Measurements from ENCODE around the gene SARNP. TPM values are rescaled to one million over a fixed set of nuclear protein-coding genes. Genes with fewer than 3 reads are reported as not detected.

Gene SARNP
- total and polyA plus RNA-seq, 4 experiments from 2014 or later: 47.7 to 122 (median 69.8) TPM

DNA sequence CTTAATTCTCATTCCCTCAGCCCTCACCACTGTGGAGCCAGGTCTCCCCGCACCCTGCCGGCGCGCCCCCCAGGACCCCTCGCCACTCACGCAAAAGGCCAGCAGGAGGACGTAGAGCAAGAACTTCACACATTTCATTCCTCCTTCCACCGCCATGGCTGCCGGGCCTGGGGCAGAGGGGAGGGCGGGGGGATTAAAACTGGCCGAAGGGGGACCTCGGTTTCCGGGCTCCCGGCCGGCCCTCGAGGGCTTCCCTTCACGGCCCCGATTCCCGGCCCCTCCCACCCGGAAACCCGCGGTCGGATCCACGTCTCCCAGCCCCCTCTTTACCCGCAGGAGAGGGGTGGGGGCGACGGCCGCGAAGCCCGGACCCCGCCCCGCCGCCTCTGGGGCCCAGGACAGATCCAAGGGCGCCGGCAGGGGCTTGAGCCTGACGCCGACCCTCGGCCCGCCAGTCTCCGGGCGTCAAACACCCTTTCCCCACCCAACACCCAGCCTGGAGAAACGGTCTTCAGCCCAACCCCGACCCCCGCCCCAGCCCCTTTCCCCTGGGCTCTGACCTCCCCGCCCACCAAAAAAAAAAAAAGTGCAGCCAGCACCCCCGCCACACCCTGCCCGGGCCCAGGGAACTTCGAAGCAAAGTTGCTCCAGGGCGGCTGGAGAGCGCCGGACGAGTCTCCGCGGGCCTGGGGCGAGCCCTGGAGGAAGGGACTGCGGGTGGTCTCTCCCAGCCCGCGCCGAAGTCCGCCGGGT, 89.2 kb downstream of the SARNP start:
- intact Hi-C loops (cut with micrococcal nuclease): no loop called here
- H3K27ac Mint-ChIP-seq: peak overlapping the region; percentile 70 to 93 (median 88)
- peak overlapping the region; percentile 69 to 87 (median 84) for H3K4me3 Mint-ChIP-seq
- no peaks in the 10 kb centered on the region for H3K36me3 ChIP-seq (ENCODE audit: insufficient read depth, low read length)
- peaks cover 0 to 1% (median 0%) of the 10 kb centered on the region in 8 donors for H3K9me3 Mint-ChIP-seq
- peaks cover 33 to 52% (median 42%) of the 10 kb centered on the region in 4 donors for H3K4me1 Mint-ChIP-seq
- DNase-seq: no peak
- ChIA-PET POLR2A (ENCODE audit: partially characterized antibody) (interaction anchor here (0.8 to 3.5 kb wide), 11 partner anchors 9 to 493 kb away, joined by 3 to 42 read pairs (median 5); partner anchors contain the start of genes BLOC1S1, GDF11, PYM1 and RDH5), CTCF (ENCODE audit: partially characterized antibody) (interaction anchor here (0.8 to 4.7 kb wide), 3 partner anchors 11 to 211 kb away, joined by 3 to 57 read pairs (median 9); partner anchors contain the start of gene BLOC1S1)
- peak overlapping the region; percentile 60 for H3K27ac ChIP-seq (ENCODE audit: low read depth, low read length)
- peaks cover 4 to 18% of the 10 kb centered on the region in 2 donors for H3K36me3 Mint-ChIP-seq
- H3K27me3 ChIP-seq (ENCODE audit: insufficient read depth, low read length): no peaks in the 10 kb centered on the region
- no peaks in the 10 kb centered on the region for H3K9me3 ChIP-seq (ENCODE audit: control insufficient read depth in 1 of 2, low read length in 2 of 2)
- peaks cover 28% of the 10 kb centered on the region for H3K4me1 ChIP-seq (ENCODE audit: insufficient read depth, low read length)
- H3K4me3 ChIP-seq (ENCODE audit: low read length in 2 of 2): peak overlapping the region in 1 of 2 donors; percentile 86
- H3K27me3 Mint-ChIP-seq: no peaks in the 10 kb centered on the region

DNA sequence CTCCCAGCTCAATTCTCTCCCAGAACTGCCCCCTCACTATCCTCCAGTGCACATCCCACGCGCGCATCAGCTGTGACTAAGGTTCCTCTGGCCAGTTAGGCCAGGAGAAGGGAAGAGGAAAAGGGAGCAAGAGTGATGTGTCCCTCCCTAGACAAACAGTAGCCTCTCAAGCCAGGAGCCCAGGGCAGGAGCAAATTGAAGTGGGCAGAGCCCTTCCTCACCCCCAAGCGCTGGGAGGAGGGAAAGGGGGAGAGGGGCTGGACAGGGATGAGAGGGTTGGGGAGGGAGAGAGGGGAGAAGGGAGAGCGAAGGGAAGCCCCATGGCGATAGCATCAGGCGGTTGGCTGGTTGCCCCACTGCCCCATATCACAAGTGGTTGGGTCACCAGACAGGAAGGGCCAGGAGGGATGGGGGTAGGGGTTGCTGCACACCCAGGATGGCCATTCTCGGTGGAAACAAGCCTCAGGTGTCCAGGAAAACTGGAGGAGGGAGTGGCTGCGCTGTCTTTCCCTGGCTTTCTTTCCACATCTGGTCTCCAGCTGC, 89.8 kb downstream of the SARNP start:
- Histone ChIP-seq H3K9me3 (ENCODE audit: control insufficient read depth in 1 of 2, low read length in 2 of 2) (no peaks in the 10 kb centered on the region), H3K4me1 (ENCODE audit: insufficient read depth, low read length) (peaks cover 28% of the 10 kb centered on the region), H3K27me3 (ENCODE audit: insufficient read depth, low read length) (no peaks in the 10 kb centered on the region), H3K36me3 (ENCODE audit: insufficient read depth, low read length) (no peaks in the 10 kb centered on the region), H3K4me3 (ENCODE audit: low read length in 2 of 2) (peak overlapping the region in 1 of 2 donors; percentile 86), H3K27ac (ENCODE audit: low read depth, low read length) (peak overlapping the region; percentile 60)
- no peaks in the 10 kb centered on the region for H3K27me3 Mint-ChIP-seq
- H3K9me3 Mint-ChIP-seq: peaks cover 0 to 1% (median 0%) of the 10 kb centered on the region in 8 donors
- H3K4me3 Mint-ChIP-seq: peak overlapping the region; percentile 69 to 87 (median 84)
- intact Hi-C loops (cut with micrococcal nuclease): no loop called here
- no peak for DNase-seq
- ChIA-PET CTCF (ENCODE audit: partially characterized antibody) (interaction anchor here (4.7 kb wide), 1 partner anchor 12 kb away, joined by 57 read pairs; no protein-coding TSS in a partner anchor), POLR2A (ENCODE audit: partially characterized antibody) (interaction anchor here (1.3 to 3.5 kb wide), 3 partner anchors 8 to 11 kb away, joined by 3 to 42 read pairs (median 5); partner anchors contain the start of gene BLOC1S1)
- H3K36me3 Mint-ChIP-seq: peaks cover 4 to 18% of the 10 kb centered on the region in 2 donors
- H3K4me1 Mint-ChIP-seq: peaks cover 33 to 52% (median 42%) of the 10 kb centered on the region in 4 donors
- H3K27ac Mint-ChIP-seq: peak overlapping the region; percentile 80 to 93 (median 88)

DNA sequence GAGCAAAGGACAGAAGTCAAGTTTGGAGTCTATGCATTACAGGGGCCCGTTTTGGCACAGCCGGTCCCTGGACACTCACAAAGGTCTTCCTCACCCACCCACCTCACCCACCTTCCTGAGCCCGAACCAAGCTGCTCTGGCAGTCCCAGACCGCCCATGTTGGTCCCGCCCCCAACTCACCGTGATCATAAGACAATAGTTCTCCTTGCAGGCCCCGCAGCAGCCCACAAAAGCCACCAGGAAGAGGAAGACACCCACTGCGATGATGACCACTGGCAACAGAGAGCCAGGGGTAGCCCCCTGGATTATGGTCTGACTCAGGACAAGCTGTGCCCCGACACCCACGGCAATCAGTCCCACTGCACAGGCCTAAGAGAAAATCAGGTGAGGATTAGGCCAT, 90.6 kb downstream of the SARNP start:
- Histone ChIP-seq H3K4me1 (ENCODE audit: insufficient read depth, low read length) (peaks cover 28% of the 10 kb centered on the region), H3K36me3 (ENCODE audit: insufficient read depth, low read length) (no peaks in the 10 kb centered on the region), H3K27me3 (ENCODE audit: insufficient read depth, low read length) (no peaks in the 10 kb centered on the region), H3K9me3 (ENCODE audit: control insufficient read depth in 1 of 2, low read length in 2 of 2) (no peaks in the 10 kb centered on the region), H3K4me3 (ENCODE audit: low read length in 2 of 2) (no peak overlapping the region), H3K27ac (ENCODE audit: low read depth, low read length) (peak overlapping the region; percentile 60)
- Mint-ChIP-seq H3K36me3 (peaks cover 4 to 18% of the 10 kb centered on the region in 2 donors), H3K4me1 (peaks cover 32 to 52% (median 42%) of the 10 kb centered on the region in 4 donors), H3K9me3 (peaks cover 0 to 1% (median 0%) of the 10 kb centered on the region in 8 donors), H3K27me3 (no peaks in the 10 kb centered on the region), H3K4me3 (peak overlapping the region; percentile 69 to 87 (median 84)), H3K27ac (peak overlapping the region; percentile 80 to 93 (median 88))
- DNase-seq: no peak
- ChIA-PET POLR2A (ENCODE audit: partially characterized antibody) (interaction anchor here (1.3 to 3.5 kb wide), 3 partner anchors 8 to 11 kb away, joined by 3 to 42 read pairs (median 5); partner anchors contain the start of gene BLOC1S1), CTCF (ENCODE audit: partially characterized antibody) (interaction anchor here (4.7 kb wide), 1 partner anchor 12 kb away, joined by 57 read pairs; no protein-coding TSS in a partner anchor)
- intact Hi-C loops (cut with micrococcal nuclease): no loop called here

DNA sequence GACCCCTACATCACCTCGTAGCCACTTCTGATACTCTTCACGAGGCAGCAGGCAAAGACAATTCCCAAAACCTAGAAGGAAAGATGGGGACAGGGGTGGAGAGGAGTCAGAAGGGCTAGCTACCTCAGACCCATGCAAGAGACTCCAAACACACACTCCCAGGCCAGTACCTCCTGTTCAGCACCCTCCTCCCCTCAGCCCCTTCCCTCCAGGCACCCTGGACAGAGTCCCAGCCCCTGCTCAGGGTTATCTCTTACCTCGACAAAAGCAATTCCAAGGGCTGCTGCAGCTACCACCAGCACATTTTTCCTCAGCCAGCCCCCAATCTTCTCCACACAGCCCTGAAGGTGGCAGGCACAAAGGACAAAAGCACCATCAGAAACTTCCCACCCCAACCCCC, 92.0 kb downstream of the SARNP start:
- no peak for DNase-seq
- POLR2A ChIA-PET (ENCODE audit: partially characterized antibody): interaction anchor here (0.9 to 3.8 kb wide), 6 partner anchors 8 to 248 kb away, joined by 3 to 27 read pairs (median 4); partner anchors contain the start of gene BLOC1S1
- CTCF ChIA-PET (ENCODE audit: partially characterized antibody): interaction anchor here (0.8 to 4.8 kb wide), 7 partner anchors 9 to 271 kb away, joined by 3 to 61 read pairs (median 3); partner anchors contain the start of gene BLOC1S1
- H3K27me3 Mint-ChIP-seq: no peaks in the 10 kb centered on the region
- intact Hi-C loops (cut with micrococcal nuclease): no loop called here
- Histone ChIP-seq H3K4me3 (ENCODE audit: low read length in 2 of 2) (no peak overlapping the region), H3K9me3 (ENCODE audit: control insufficient read depth in 1 of 2, low read length in 2 of 2) (no peaks in the 10 kb centered on the region), H3K27me3 (ENCODE audit: insufficient read depth, low read length) (no peaks in the 10 kb centered on the region), H3K36me3 (ENCODE audit: insufficient read depth, low read length) (peaks cover 6% of the 10 kb centered on the region), H3K27ac (ENCODE audit: low read depth, low read length) (no peak overlapping the region), H3K4me1 (ENCODE audit: insufficient read depth, low read length) (peaks cover 32% of the 10 kb centered on the region)
- H3K4me3 Mint-ChIP-seq: peak overlapping the region in 2 of 8 donors; percentile 39 to 61
- peak overlapping the region in 5 of 7 donors; percentile 29 to 85 (median 82) for H3K27ac Mint-ChIP-seq
- H3K36me3 Mint-ChIP-seq: peaks cover 4 to 20% of the 10 kb centered on the region in 2 donors
- H3K4me1 Mint-ChIP-seq: peaks cover 30 to 56% (median 42%) of the 10 kb centered on the region in 4 donors
- H3K9me3 Mint-ChIP-seq: peaks cover 0 to 1% (median 0%) of the 10 kb centered on the region in 8 donors

DNA sequence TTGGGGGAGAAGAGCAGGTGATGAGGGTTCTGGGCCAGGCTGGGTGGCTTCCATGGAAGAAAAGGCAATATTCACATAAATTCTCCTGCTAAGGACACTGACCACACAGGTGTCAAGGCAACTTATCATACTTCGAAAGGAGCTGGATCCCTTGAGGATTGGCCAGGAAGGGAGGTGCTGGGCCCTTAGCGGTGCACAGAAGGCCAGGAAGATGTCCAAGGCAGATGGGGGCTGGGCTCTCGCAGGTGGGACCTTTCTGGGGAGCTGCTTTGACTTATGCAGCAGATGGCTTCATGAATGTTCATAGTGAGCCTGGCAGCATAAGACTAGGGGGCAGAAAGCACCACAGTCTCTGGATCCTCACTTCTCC, 92.6 kb downstream of the SARNP start:
- no peak overlapping the region for H3K27ac ChIP-seq (ENCODE audit: low read depth, low read length)
- no peaks in the 10 kb centered on the region for H3K27me3 ChIP-seq (ENCODE audit: insufficient read depth, low read length)
- intact Hi-C loops (cut with micrococcal nuclease): loop anchor here (1.0 kb wide), 1 partner anchor 12 kb away; no protein-coding TSS in a partner anchor
- no peaks in the 10 kb centered on the region for H3K27me3 Mint-ChIP-seq
- H3K9me3 ChIP-seq (ENCODE audit: control insufficient read depth in 1 of 2, low read length in 2 of 2): no peaks in the 10 kb centered on the region
- H3K4me3 Mint-ChIP-seq: peak overlapping the region in 2 of 8 donors; percentile 27 to 61
- ChIA-PET POLR2A (ENCODE audit: partially characterized antibody) (interaction anchor here (0.9 to 3.8 kb wide), 6 partner anchors 9 to 249 kb away, joined by 3 to 27 read pairs (median 4); partner anchors contain the start of gene BLOC1S1), CTCF (ENCODE audit: partially characterized antibody) (interaction anchor here (0.8 to 4.8 kb wide), 9 partner anchors 9 to 316 kb away, joined by 3 to 61 read pairs (median 3); partner anchors contain the start of genes BLOC1S1 and ORMDL2)
- peaks cover 30% of the 10 kb centered on the region for H3K4me1 ChIP-seq (ENCODE audit: insufficient read depth, low read length)
- peaks cover 12% of the 10 kb centered on the region for H3K36me3 ChIP-seq (ENCODE audit: insufficient read depth, low read length)
- peaks cover 4 to 23% of the 10 kb centered on the region in 2 donors for H3K36me3 Mint-ChIP-seq
- peaks cover 0 to 1% (median 0%) of the 10 kb centered on the region in 8 donors for H3K9me3 Mint-ChIP-seq
- H3K4me1 Mint-ChIP-seq: peaks cover 24 to 54% (median 38%) of the 10 kb centered on the region in 4 donors
- DNase-seq: no peak
- H3K4me3 ChIP-seq (ENCODE audit: low read length in 2 of 2): no peak overlapping the region
- H3K27ac Mint-ChIP-seq: peak overlapping the region; percentile 19 to 86 (median 79)

DNA sequence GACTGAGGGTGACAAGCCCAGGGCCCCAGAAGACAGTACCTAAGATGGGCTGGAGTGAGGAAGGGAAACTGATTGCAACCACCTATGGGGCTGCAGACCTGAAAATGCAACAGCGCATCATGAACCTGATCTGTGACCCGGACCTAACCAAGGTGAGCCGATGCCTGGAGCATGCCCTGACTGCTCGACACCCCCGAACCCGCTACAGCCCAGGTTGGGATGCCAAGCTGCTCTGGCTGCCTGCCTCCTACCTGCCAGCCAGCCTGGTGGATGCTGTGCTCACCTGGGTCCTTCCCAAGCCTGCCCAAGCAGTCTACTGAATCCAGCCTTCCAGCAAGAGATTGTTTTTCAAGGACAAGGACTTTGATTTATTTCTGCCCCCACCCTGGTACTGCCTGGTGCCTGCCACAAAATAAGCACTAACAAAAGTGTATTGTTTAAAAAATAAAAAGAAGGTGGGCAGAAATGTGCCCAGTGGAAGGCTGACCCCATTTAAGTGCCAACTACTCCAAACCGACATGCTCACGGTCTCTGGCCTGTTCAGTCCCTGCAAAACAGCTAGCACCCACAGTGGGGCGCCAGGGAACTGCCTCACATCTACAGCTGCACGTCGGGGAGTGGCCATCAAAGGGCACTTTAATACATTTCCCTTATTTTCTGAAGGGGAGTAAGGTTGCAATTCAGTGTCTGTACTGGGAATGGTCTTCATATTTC, 93.1 kb downstream of the SARNP start:
- no peak overlapping the region for H3K27ac ChIP-seq (ENCODE audit: low read depth, low read length)
- peak; percentile 51 to 62 (median 60) for DNase-seq
- POLR2A ChIA-PET (ENCODE audit: partially characterized antibody): interaction anchor here (0.9 to 3.8 kb wide), 6 partner anchors 9 to 249 kb away, joined by 3 to 27 read pairs (median 4); partner anchors contain the start of gene BLOC1S1

More for the DNA sequence above, 93.1 kb downstream of the SARNP start:
- H3K27me3 ChIP-seq (ENCODE audit: insufficient read depth, low read length): no peaks in the 10 kb centered on the region
- Mint-ChIP-seq H3K4me3 (peak overlapping the region in 2 of 8 donors; percentile 13 to 27), H3K9me3 (peaks cover 0 to under 1% (median 0%) of the 10 kb centered on the region in 8 donors), H3K27ac (peak overlapping the region; percentile 19 to 86 (median 79)), H3K27me3 (no peaks in the 10 kb centered on the region), H3K4me1 (peaks cover 21 to 49% (median 33%) of the 10 kb centered on the region in 4 donors), H3K36me3 (peaks cover 4 to 22% of the 10 kb centered on the region in 2 donors)
- peaks cover 25% of the 10 kb centered on the region for H3K4me1 ChIP-seq (ENCODE audit: insufficient read depth, low read length)
- H3K9me3 ChIP-seq (ENCODE audit: control insufficient read depth in 1 of 2, low read length in 2 of 2): no peaks in the 10 kb centered on the region
- intact Hi-C loops (cut with micrococcal nuclease): loop anchor here (1.0 kb wide), 1 partner anchor 13 kb away; no protein-coding TSS in a partner anchor
- H3K4me3 ChIP-seq (ENCODE audit: low read length in 2 of 2): no peak overlapping the region
- CTCF ChIA-PET (ENCODE audit: partially characterized antibody): interaction anchor here (0.8 to 4.8 kb wide), 9 partner anchors 8 to 316 kb away, joined by 3 to 61 read pairs (median 3); partner anchors contain the start of genes BLOC1S1 and ORMDL2
- peaks cover 15% of the 10 kb centered on the region for H3K36me3 ChIP-seq (ENCODE audit: insufficient read depth, low read length)

Data from CD4-positive, alpha-beta memory T cell (primary cell).